ENCODE measurements around the gene TRIM26.
"Not testable (repeated sequence)": the region's sequence is repeated elsewhere in the genome, so short reads cannot be mapped to it uniquely, and the experiment has no call there.

TRIM26 gene

GRCh38 chr6:30152910-30153610, 60.1 kb downstream of the TRIM26 start:
- DNase-seq = no peak

GRCh38 chr6:30152016-30152673, 61.1 kb downstream of the TRIM26 start:
- no peak for DNase-seq

GRCh38 chr6:30151580-30151979, 61.6 kb downstream of the TRIM26 start:
- DNase-seq = no peak

GRCh38 chr6:30150671-30151395, 62.4 kb downstream of the TRIM26 start:
- no peak for DNase-seq

- no peak for DNase-seq
These were observed 63.2 kb downstream of the TRIM26 start for GRCh38 chr6:30149858-30150550.

GRCh38 chr6:30149234-30149633, 64.0 kb downstream of the TRIM26 start:
- DNase-seq = no peak

- DNase-seq = no peak
These were observed 66.1 kb downstream of the TRIM26 start for GRCh38 chr6:30147096-30147495.

- DNase-seq = no peak
These were observed 67.4 kb downstream of the TRIM26 start for GRCh38 chr6:30145818-30146217.

GRCh38 chr6:30144811-30145210, 68.4 kb downstream of the TRIM26 start:
- DNase-seq = no peak

- DNase-seq = no peak
These were observed 69.4 kb downstream of the TRIM26 start for GRCh38 chr6:30143780-30144179.

- DNase-seq = no peak
These were observed 70.5 kb downstream of the TRIM26 start for GRCh38 chr6:30142665-30143064.

- not testable (repeated sequence) for DNase-seq
These were observed 73.0 kb downstream of the TRIM26 start for GRCh38 chr6:30140240-30140639.

GRCh38 chr6:30136570-30137286, 76.5 kb downstream of the TRIM26 start:
- no peak for DNase-seq

- no peak for DNase-seq
These were observed 77.4 kb downstream of the TRIM26 start, which contains the start of gene TRIM40 for GRCh38 chr6:30135757-30136156. TSS of gene TRIM40 (plus strand) at chr6:30136140. CDS start at chr6:30137037, 897 bp downstream.

GRCh38 chr6:30135147-30135546, 78.1 kb downstream of the TRIM26 start:
- DNase-seq = no peak

Measured in T-helper 9 cell (primary cell).